ENCODE data around the gene DMRT2.

- TF ChIP-seq CTCF (IDR thresholded peaks at IDR 0.05) (no peak), POLR2A (IDR thresholded peaks at IDR 0.05) (no peak)
Observed at GRCh38 chr9:1014225-1014624, 35.9 kb upstream of the DMRT2 start.
